ENCODE results near the gene CAMK2D.

Gene CAMK2D

DNA sequence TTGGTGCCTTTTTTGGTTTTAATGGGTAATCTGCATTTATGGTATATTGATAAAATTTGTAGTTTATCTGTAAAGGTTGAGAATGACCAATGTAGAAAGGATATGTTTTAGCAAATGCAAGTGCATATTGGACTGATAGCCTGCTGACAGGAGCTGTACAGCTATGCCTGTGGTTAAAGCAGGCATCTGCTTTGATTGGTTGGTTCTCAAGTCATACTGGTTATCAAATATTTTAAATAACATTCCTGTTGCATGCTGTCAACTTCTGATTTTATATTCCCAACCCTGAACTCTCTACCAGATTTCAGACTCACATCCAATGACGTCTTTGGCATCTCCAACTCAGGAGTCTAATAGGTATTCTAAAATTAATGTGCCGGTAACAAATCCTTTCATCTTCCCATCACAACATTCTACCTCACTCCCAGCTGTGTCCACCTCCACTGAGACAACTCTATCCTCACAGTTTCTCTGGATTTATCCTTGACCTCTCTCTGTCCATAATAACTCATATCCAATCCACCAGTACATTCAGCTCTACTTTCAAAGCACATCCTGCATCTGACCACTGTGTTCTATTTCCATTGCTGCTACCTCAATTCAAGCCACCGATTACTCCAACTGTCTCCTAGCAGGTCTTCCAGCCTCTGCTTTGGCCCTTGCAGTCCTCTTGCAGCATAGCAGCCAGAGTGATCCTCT is 125.7 kb downstream of the CAMK2D start:
- no peak for DNase-seq

DNA sequence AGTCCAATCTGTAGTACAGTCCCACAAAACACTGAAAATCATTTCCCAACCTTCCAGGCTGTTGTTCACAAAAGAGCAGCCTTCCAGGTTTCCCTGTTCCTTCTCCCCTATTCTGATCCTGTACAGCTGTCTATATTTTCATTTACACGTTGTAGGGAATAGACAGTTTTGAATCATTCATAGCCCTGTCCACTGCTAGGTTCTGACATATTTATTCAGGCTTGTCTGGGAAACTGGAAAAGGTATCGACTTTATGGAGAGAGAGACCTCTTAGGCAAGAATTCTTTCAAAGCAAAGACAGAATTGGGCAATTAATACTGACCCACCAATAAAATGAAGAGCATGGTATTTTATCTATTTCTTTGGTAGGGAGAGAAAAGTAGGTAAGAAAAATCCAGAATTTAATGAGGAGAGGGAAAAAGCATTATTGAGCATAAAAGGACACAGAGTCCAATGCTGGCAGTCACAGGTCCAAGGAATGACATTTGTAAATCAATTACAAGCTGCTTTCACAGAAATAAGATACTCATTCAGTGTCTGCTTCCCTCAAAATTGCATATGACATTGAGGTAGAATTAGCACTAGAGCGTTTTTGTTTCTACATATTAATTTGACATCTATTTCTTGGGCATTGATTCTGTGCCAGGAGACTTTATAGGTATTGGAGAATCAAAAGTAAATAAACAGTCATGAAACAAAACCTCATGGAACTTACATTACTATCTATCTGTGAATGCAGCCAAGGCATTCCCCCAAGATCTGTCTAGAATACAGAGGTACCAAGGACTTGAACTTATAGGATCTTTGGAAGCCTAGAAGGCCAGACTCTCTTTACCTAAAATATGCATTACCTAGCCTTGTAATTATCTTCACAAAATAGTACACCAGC is 127.2 kb downstream of the CAMK2D start:
- no peak for DNase-seq

- DNase-seq: no peak
Measured at GRCh38 chr4:113633467-113633866, 128.1 kb downstream of the CAMK2D start.

DNA sequence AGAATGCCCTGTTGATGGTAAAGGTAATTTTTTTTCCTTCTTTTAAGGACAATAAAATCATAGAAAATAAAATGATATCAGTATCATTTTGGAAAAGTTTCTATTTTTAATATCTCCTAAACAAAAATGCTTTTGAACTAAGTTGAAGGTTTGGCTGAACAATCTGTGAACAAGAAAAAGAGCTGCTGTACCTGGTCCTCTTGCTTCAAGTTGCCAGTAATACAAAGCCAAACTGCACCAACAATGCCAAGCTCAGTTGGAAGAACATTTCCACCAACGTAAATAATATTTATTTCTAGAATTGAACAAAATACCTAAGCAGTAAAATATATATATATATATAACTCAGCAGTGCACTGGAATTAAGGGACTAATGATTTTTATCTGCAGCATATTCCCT is 132.8 kb downstream of the CAMK2D start:
- DNase-seq: no peak

DNA sequence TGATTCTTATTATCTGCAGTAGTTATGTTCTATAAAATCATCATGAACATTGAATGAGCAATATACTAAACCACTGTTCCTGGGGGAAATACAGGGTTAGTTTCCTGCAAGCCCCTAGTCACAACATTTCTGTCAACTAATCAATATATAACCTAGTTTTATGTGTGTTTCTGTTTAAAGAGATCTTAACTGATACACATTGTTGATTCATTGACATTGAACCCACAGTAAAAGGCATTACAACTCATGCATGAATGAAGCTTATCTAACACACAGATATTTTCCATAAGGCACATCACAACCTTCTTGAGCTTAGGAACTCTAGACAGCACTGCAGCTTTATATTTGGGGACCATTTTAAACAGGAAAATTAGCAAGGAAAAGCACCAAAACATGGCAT is 134.2 kb downstream of the CAMK2D start:
- DNase-seq: no peak

- DNase-seq: no peak
Measured at GRCh38 chr4:113625902-113626301, 135.6 kb downstream of the CAMK2D start.

- no peak for DNase-seq
Measured at GRCh38 chr4:113623274-113623894, 138.2 kb downstream of the CAMK2D start.

DNA sequence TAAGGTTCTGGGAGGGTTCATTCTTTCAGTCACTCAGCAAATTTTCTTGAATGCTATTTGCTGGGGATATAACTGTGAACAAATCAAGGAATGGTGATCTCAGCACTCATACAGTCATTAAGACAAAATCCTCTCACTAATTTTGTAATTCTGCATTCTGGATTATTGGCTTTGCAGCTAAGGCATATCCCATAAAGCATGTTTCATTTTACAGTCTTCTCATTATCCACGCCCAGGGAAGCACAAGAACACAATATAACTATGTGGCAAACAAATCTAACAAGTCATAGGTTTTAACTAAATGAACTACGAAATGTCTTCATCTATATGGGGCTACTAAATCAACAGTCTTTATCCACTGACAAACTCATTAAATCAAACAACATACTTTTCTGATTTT is 139.9 kb downstream of the CAMK2D start:
- no peak for DNase-seq

DNA sequence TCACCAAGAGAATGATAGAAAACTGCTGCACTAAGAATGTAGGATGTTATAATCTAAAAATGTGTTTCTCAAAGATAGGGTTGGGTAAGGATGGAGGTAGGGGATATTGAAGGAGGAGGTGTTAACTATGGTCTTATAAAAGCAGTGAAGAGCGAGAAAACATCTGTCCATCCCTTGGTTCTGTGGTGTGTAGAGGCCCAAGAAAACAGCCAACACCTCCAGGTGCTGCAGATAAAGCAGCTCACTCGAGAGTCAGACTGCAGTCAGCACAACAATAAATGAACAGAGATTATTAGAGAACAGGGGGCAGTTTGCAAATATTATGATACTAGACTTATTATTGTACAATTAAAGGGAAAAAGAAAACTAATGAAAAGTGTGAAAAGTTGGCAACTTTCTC is 141.5 kb downstream of the CAMK2D start:
- DNase-seq: no peak

GRCh38 chr4:113619526-113619925 is 142.0 kb downstream of the CAMK2D start:
- no peak for DNase-seq

DNA sequence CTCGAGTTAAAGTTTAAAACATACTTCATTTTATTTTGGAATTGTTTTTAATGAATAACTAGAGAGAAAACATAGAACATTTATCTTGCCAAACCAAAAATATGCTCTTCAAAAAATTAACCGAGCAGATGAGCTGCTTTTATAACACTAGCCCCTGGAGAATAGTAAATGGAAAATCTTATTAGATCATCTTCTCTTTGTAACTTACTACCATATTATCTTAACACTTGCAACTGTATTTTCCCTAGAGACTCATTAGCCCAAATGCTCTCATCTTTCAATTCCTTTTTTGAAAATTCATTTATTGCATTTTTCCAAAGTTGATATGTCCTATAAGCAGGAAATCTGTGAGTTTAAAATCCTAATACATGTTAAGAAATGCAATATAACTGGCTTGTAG is 143.3 kb downstream of the CAMK2D start:
- no peak for DNase-seq

DNA sequence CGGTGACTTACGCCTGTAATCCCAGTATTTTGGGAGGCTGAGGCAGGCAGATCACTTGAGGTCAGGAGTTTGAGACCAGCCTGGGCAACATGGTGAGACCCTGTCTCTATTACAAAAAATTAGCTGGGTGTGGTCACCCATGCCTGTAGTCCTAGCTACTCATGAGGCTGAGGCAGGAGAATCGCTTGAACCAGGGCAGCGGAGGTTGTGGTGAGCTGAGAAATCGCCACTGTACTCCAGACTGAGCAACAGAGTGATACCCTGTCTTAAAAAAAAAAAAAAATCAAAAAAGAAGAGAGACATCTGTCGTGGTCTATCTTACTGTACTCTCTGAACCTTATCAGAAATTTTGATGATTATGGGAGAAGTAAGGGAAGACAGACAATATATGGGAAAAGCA is 144.3 kb downstream of the CAMK2D start:
- DNase-seq: no peak

DNA sequence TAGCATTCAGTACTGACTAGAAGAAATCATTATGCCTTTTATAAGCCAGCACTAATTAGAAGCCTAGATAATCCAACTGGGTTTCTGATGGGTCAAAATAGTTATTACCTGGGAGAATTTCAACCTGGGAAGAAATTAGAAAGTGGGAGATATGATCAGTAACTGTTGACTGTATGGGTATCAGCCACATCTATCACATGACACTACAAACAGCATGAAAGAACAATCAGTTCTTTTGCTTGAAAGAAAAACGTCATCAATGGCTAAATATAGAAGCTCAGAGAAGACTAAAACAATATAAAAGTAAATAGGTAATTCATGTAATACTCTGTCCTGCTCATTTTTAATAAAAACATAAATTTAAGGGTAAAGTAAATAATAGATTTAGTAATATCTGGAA is 145.1 kb downstream of the CAMK2D start:
- DNase-seq: no peak

GRCh38 chr4:113614414-113614813 is 147.1 kb downstream of the CAMK2D start:
- no peak for DNase-seq

- no peak for DNase-seq
Measured at GRCh38 chr4:113613503-113613902, 148.0 kb downstream of the CAMK2D start.

DNA sequence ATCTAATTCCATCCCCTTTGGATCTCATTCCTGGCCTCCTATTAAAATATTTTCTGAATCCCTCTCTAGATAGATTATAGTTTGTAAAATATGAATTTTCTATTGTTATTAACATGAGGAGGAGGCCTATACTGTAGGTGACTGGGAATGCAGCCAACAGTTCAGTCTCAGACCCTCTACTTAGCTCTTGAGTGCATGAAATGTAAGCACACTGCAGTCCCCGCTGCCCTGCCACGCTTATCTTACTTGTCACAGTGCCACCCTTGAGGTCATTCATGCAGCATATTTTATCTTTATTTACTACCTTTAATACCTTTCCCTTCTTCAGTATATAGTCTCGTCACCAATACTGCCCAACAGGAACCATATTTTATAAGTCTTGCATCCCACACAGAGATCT is 151.0 kb downstream of the CAMK2D start:
- DNase-seq: no peak

DNA sequence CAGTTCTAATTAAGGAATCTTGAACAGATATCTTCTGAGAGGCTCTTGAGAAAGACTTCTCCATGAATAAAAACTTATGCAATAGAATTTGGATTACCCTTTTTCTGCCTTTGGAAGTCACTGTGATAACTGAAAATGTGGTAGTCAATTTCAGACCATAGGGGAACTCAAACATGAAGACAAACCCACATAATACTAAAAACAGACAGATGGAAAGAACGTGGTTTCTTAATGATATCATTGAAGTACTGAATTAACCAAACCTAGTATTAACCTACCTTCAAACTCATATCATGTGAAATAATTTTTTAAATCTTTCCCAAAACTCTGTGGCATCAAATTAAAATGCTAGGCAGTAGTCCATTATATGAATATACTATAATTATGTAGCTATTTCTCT is 153.5 kb downstream of the CAMK2D start:
- no peak for DNase-seq

- no peak for DNase-seq
Measured at GRCh38 chr4:113607147-113607720, 154.3 kb downstream of the CAMK2D start.

DNA sequence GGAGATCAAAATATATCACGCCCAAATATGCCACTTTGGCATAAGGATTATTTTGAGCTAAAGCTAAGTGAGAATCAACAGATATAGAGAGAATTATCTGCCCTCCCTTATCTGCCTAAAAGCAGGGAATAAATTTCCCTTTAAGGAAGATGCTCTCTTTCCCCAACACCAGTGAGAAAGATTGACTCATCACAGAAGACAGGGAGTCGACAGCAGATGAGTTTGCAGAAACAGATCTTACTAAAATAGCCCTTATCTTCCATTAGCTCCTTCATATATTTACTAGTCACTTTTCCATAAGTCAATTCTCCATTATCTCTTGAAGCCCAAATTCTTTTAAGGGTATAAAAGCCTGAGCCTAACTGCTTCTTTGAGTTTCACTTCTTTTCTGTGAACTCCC is 156.6 kb downstream of the CAMK2D start:
- no peak for DNase-seq

DNA sequence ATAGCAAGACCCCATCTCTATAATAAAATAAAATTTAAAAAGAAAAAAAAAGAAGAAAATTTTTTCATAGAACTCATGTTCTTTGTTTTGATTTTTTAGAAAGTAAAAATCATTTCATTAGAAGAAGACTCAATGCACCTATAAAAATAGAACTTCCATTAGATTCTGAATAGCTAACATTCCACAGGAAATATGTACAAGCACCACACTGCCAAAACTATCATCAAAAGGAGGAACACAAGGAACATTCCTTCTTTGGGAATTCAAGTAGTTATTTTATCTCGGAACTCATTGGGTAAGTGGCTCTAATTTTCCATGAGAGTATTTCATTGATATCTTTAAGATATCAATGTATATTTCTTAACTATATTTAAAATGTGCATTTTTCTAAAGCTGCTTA is 157.6 kb downstream of the CAMK2D start:
- no peak for DNase-seq

DNA sequence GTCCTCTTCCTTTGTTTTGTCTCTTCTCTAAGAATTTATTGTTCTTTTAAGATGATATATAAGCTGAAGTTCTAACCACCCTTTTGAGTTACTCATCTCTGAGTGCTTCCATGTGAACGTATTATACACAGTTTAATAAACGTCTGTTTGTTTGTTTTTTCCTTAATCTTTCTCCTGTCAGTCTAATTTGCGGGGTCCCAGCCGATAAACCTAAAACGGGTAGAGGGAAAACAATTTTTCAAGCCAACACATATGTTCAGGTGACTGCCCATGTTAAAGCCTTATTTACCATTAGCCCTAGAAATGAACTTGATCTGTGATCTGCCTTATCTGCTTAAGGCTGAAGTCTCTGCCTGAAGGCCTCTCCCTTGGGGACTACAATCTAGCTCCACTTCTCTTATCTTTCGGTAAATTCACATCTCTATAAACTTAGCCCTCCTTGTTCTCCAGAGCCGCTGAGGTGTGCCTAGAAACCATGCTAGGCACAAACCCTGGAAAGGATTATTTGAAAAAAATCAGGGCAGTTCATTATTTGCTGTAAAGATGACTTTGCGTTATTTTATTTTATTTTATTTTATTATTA is 158.8 kb downstream of the CAMK2D start:
- no peak for DNase-seq

- no peak for DNase-seq
Measured at GRCh38 chr4:113601636-113602035, 159.9 kb downstream of the CAMK2D start.

GRCh38 chr4:113596396-113596795 is 165.1 kb downstream of the CAMK2D start:
- DNase-seq: no peak
